NCI-H187 (cell line): ENCODE data around the gene CDH13.

Experiments used
- DNase-seq, 2 experiments: peaks; one replicate each; lab custom pipeline; 2025; lab: John Stamatoyannopoulos, UW

Gene CDH13

DNA sequence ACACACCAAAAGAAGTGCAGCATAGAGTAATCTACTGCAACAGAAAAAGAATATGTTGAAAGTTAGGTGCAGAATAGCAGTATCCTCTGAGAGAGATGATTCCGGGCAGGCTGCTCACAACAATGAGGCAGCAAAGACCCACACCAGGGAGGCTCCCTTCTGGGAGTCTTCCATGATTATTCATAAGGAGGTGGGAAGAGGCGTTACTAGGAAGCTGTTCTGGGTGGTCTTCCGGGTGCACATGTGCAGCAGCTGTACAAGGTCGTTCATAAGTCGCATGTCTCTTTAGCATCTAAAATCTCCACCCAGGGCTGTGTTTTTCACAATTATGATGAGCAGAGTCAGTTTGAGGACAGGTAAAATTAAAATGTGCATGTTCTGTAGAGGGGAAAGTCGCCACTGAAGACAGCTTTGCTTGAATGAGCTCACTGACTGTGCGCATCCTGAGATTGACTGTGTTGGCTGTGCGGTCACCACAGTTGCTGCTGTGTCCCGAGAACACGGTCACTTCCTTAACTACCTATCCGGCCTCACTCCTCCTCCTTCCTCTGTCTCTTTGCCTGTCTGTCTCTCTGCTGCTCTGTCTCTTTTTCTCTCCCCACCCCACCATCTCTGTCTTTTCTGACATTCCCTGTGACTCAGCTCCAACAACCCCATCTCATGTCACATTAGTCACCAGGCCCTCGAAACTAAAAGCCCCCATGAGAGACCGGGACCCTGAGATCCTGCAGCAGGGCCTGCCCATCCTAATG, 1055.5 kb downstream of the CDH13 start:
- DNase-seq: no peak

DNA sequence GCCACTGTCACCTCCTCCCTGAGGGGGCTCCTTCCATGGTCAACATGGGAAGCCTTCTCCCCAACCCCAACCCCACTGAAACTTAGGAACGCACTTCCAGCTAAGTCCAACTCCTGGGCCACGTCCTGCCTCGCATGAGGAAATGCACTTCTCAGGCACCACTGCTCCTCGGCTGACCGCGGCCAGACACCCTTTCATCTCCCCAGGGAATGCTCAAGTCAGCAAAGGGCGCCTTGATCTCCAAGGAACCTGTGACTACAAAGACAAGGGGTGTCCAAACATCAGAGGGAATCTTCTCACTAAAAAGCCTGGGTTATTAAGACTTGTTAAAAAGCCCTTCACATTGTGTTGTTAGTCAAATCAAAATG, 1056.1 kb downstream of the CDH13 start:
- no peak for DNase-seq

- no peak for DNase-seq
Observed at GRCh38 chr16:83685615-83686165, 1058.9 kb downstream of the CDH13 start.

- DNase-seq: no peak
Observed at GRCh38 chr16:83686726-83687125, 1060.0 kb downstream of the CDH13 start.

DNA sequence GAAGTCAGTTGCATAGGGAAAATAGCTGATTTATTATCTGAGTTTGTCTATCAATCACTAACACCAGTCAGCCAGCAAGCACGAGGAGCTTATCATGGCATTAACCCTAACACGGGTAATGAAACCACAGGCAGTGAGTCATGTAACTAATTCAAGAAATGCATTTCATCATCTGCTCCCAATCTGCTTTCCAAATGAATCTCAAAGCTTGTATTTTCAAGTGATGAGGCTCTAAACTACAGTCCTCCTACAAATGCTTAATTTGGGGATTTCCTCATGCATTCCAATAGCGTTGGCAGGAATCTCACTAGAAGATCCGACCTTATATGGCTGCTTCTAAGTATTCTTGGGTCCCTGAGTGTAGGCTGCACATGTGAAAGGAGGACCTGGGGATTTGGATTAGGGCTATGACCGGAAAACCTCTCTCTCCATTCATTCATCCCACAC, 1062.6 kb downstream of the CDH13 start:
- no peak for DNase-seq

DNA sequence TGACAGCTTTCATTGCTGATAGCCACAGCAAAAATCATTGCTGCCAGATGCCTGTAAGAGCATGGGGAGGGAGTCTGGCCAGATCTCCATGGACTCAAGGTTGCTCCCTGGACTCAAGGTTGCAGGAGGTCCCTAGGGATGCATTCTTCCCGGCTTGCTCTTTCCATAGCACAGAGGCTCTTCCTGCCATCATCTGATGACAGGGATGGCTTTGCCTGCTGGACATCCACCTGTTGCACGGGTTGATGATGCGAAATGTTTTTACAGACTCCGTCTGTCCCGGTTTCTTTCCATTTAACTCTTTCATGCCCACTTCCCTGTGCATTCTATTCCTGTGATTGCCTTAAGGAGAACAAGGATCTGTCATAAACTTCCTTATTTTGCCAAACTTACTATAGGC, 1065.5 kb downstream of the CDH13 start:
- DNase-seq: no peak

DNA sequence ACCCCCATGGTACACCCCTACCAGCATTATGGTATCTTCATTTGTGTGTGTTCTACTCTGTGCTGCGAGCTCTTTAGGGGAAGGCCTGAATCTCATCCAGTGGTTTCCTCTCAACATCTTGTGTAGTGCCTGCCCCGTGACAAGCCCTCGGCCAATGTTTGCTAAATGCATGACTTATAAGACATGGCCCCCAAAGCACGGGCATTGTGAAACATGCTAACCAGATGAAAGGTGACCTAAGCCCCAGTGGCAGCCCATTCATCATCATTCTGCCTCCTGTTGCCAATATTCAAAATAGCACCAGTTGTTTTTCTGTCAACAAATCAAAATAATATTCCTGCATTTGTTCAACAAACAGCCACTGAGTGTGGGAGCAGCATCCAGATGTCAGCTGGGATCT, 1072.2 kb downstream of the CDH13 start:
- DNase-seq: no peak

DNA sequence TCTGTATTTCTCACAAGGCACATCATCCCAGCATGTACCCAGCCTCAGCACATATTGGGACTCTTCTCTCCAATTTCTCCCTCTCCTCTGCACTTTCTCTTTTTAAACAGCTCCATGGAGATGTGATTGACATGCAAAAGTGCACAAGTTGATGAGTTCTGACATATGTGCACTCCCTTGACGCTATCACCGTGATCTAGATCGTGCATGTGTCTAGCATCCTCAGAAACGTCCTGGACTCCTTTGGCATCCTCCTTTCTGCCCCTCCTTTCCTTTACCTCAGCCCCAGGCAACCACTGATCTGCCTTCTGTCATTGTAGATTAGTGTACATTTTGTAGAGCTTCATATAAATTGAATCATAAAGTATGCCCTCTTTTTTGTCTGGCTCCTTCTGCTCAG, 1073.0 kb downstream of the CDH13 start:
- DNase-seq: no peak

DNA sequence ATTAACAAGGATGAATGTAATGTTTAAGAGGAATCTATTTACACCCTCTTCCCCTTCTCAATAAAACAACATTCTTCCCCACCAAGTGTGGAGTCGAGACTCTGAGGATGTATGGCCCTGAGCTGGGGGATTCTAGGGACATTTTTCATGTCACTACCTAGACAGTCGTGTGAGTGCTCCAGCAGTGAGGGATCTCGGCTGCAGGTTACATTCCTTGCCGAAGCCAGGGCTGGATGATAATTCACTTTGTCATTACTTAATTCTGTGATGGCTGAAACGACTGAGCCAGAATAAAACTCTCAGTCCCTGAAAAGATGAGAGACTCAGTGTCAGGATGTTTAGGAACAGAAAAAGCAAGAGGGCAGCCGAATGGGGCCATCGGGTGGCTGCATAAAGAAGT, 1074.1 kb downstream of the CDH13 start:
- no peak for DNase-seq

DNA sequence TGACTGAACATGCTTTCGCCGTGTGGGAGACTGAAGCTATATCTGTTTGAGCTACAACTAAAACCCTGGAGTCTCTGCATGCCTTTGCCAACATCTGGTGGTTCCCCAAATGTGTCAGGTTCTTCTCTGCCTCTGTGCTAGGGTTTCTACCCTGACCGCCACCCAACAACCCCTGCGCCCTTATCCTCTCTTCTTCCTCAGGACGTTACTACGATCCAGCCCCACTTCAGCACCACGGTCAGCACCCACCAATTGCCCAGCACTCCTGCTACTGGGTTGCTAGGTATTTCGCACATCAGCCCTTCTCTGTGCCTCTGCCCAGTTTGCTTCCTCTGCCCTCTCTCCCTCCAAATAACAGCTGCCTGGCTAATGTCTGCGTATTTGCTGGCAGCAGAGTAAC, 1074.7 kb downstream of the CDH13 start:
- no peak for DNase-seq

DNA sequence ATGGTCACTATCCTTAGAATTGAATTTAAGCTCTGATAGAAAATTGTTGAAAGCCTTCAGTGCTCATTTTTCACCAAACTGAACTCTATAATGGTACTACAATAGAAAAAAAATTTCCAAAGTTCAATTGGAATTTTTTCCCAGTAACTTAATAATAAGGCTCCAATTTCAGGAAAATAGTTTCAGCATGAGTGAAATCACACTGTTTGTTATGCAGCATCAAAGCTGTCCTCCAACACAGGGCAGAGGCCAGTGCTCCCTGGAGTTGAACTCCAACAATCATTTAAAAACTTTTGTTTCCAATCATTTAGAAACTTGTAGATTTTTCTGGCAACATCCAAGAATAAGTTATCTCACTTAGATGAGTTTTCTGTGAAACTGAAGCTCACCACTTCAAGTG, 1077.9 kb downstream of the CDH13 start:
- DNase-seq: no peak

- DNase-seq: no peak
Observed at GRCh38 chr16:83705856-83706255, 1079.1 kb downstream of the CDH13 start.

DNA sequence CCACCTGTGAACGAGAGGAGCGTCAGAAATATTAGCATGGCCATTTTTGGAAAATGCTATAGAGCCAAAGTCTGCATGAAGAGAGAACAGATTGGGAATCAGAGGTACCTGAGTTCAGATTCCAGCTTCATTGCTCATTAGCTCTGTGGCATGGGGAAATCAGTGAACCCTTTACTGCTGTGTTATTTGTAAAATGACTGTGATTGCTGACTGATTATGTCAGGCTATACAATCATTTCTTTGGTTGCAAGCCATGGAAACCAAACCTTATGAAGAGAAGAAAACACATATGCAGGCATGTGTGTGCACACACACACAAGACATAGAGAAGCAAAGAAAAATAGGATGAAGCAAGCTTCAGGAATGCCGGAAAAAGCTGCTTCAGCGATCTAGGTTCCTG, 1079.6 kb downstream of the CDH13 start:
- DNase-seq: no peak

GRCh38 chr16:83711069-83711468, 1084.3 kb downstream of the CDH13 start:
- DNase-seq: no peak

- no peak for DNase-seq
Observed at GRCh38 chr16:83713597-83713996, 1086.8 kb downstream of the CDH13 start.

GRCh38 chr16:83714286-83714685, 1087.5 kb downstream of the CDH13 start:
- DNase-seq: no peak

DNA sequence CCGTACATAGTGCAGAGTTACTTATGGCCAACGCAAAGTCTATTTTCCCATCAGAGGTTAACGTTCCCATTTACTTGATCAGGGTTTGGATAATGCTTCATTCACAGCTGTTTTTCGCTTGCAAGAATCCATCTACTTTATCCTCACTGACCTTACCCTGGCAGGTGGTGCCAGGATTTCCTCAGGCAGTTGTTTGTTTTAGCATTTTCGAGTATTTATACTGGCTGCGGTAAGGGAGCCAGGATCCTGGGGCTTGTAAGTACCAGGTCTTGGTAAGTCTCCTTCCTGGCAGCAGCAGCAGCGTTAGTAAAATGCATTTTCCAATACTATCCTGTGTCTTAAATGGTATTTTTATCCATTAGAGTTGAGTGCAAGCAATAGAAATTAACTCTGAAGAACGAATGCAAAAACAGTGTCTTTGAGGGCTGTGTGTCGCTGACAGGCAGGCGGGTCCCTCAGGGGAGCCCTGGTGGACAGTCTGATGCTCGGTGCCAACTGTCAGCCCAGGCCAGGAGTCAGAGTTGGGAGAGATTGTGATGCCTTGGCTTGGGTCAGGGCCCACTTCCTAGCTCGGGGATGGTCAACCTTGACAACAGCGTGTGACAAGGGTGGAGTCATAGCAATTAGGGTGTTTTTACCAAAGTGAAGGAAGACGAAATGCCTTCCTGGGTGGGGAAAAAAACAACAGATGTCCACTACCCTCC, 1088.6 kb downstream of the CDH13 start:
- peak in 1 of 2 experiments; percentile 21 for DNase-seq

DNA sequence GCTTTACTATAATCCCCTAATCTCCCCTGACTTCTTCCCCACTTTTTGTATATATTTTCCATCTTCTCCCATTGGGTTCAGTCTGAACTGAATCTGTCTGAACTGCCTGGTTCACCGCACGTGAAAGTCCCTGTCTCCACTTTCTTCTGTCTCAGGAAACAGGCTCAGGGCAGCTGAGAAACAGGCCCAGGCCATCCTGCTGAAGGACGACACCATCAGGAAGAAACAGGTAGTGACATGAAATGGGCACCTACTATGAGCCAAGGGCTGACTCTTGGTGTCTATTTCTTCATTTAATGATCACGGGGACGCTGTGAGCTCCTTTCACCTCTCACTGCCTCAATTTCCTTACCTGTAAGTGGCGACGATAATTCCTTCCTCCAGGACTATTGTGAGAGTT, 1090.5 kb downstream of the CDH13 start:
- DNase-seq: no peak

DNA sequence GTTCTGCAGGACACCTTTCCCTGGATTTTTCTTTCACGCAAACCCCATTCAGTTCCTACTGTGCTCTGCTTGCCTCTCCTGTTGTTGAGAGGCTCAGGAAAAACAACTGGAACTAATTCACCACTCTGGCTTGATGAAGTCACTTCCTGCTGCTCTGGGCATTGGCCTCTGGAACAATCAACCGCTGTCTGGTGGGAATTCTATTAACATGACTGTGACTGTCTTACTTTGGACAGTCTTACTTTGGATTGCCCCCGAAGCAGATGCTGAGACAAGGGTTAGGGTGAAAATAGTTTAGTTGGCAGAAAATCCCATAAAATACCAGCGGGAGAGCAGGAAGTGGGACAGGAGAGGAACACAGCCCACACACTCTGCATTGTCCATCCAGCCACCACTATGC, 1091.0 kb downstream of the CDH13 start:
- no peak for DNase-seq

- no peak for DNase-seq
Observed at GRCh38 chr16:83720213-83720612, 1093.4 kb downstream of the CDH13 start.

GRCh38 chr16:83720981-83721380, 1094.2 kb downstream of the CDH13 start:
- peak in 1 of 2 experiments; percentile 2 for DNase-seq

GRCh38 chr16:83721676-83722075, 1094.9 kb downstream of the CDH13 start:
- DNase-seq: no peak

- no peak for DNase-seq
Observed at GRCh38 chr16:83722456-83723183, 1095.9 kb downstream of the CDH13 start.
